Coronary artery (tissue), 2 donors: ENCODE measurements around the gene FRMPD2.

Source experiments
- DNase-seq: peaks from one replicate; pipeline ENCODE4 v3.0.0-alpha.2; 2017; ENCODE audit warnings: low spot score
- H3K27ac ChIP-seq, 2 donors: fragments of 200-600 bp; sonication (generic); one replicate each; pipeline ENCODE4 v1.5.1; 2016 to 2019
- H3K4me3 ChIP-seq: fragments of 200-600 bp; sonication (generic); 2 replicates; pipeline ENCODE4 v1.5.1; 2016; ENCODE audit warnings: mild to moderate bottlenecking, moderate library complexity
- TF ChIP-seq, protein P1 (sequence below): fragments of 200-600 bp; sonication (generic); IDR thresholded peaks from one replicate; pipeline ENCODE4 v1.5.1; 2019; ENCODE audit warnings: antibody characterized with exemption

Gene FRMPD2

DNA sequence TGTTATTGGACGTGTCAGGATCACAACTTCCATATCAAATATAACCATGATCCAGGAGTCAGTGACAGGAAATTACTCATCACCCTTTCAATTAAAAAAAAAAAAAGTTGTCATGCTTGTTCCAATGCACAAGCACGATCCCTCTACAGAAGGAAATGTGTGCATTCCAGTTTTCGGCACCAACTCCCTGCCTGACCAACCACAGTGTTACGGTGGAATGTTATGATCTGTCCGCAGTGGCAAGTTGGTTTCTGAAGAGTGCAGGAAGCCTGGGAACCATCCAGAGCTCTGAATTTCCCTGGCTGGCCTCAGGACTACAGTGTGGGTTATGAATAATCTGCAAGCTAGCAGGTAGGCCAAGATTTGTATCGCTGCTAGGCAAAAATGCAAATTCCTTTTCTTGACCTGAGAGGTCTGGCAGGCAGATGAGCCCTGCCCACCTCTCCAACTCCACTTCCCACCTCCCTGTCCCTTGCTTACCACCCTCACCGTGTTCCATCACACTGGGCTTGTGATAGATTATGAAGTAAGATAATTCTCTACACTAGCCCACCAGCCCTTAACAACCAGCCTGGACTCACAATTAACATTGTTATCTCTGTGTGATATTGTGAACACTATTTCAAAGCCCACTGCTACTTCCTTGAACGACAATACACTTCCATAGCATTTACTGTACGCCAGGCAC is 20.4 kb downstream of the FRMPD2 start:
- Histone ChIP-seq H3K27ac (no peak overlapping the region), H3K4me3 (no peak overlapping the region)
- DNase-seq: no peak
- TF ChIP-seq, protein P1, sequence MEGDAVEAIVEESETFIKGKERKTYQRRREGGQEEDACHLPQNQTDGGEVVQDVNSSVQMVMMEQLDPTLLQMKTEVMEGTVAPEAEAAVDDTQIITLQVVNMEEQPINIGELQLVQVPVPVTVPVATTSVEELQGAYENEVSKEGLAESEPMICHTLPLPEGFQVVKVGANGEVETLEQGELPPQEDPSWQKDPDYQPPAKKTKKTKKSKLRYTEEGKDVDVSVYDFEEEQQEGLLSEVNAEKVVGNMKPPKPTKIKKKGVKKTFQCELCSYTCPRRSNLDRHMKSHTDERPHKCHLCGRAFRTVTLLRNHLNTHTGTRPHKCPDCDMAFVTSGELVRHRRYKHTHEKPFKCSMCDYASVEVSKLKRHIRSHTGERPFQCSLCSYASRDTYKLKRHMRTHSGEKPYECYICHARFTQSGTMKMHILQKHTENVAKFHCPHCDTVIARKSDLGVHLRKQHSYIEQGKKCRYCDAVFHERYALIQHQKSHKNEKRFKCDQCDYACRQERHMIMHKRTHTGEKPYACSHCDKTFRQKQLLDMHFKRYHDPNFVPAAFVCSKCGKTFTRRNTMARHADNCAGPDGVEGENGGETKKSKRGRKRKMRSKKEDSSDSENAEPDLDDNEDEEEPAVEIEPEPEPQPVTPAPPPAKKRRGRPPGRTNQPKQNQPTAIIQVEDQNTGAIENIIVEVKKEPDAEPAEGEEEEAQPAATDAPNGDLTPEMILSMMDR: no peak

- DNase-seq: no peak
- TF ChIP-seq, protein P1: no peak
- Histone ChIP-seq H3K4me3 (no peak overlapping the region), H3K27ac (no peak overlapping the region)
Observed at GRCh38 chr10:48252354-48252650, 22.2 kb downstream of the FRMPD2 start.

DNA sequence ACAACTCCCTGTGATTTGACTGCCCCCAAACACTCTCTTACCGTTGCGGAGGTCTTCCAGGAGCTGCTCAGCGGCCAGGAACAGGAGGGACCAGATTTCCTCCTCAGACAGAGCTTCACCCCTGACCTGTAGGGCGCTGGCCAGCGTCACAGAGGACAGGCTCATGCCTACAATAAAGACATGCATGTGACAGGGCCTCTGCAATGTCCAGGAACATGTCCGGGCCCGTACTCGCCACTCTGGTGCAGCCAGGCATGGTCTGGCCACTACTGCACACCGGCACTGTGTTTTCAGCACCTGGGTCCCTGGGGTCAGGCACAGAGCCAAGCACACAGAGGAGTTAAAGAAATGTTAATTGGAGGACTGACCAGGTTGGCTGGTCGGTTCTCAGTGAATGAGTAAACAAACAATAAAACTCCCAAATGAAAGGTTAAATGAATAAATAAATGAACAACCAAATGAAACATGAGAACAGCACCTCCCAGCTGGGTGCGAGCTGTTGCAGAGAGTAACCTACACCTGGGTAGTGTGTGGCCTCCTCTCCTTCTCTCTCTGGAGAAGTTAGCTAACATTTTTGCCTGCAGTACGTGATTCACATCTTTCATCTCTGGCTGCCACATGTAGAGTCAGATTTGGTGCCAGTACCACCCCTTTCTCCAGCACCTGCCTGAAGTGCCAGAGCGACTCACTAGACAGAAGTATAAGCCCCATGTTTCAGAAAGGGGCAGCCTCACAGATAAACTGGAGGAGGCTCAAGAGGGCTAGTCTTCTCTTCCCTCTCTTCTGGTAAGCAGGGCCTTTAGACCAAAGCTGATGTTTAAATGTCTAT is 22.8 kb downstream of the FRMPD2 start:
- TF ChIP-seq, protein P1: no peak
- H3K4me3 ChIP-seq: no peak overlapping the region
- no peak overlapping the region for H3K27ac ChIP-seq
- no peak for DNase-seq

- H3K27ac ChIP-seq: no peak overlapping the region
- TF ChIP-seq, protein P1: no peak
- H3K4me3 ChIP-seq: no peak overlapping the region
- DNase-seq: no peak
Observed at GRCh38 chr10:48251152-48251524, 23.4 kb downstream of the FRMPD2 start.

GRCh38 chr10:48249763-48250351 is 24.6 kb downstream of the FRMPD2 start:
- H3K27ac ChIP-seq: no peak overlapping the region
- DNase-seq: no peak

GRCh38 chr10:48249004-48249762 is 25.3 kb downstream of the FRMPD2 start:
- TF ChIP-seq, protein P1: no peak
- Histone ChIP-seq H3K27ac (no peak overlapping the region), H3K4me3 (no peak overlapping the region)
- DNase-seq: no peak

More at GRCh38 chr10:48249763-48250351, 24.6 kb downstream of the FRMPD2 start:
- no peak overlapping the region for H3K4me3 ChIP-seq
- TF ChIP-seq, protein P1: no peak
